SK-N-SH (cell line): ENCODE results near the gene NFATC3. TPM values are rescaled to one million over a fixed set of nuclear protein-coding genes. Genes with fewer than 3 reads are reported as not detected.

ENCODE experiments used
- CTCF ChIA-PET: fragments of 300-600, 350-600 bp; formaldehyde crosslinking; extraction: SDS; loops from one replicate; lab custom pipeline; 2021; lab: Yijun Ruan, JAX
- POLR2A ChIA-PET: fragments of 350-600 bp; sonication (Branson Sonifier 250); formaldehyde crosslinking; extraction: SDS; loops from one replicate; lab custom pipeline; 2020; ENCODE audit warnings: antibody characterized with exemption, inconsistent platforms; lab: Yijun Ruan, JAX
- DNase-seq: peaks from one replicate; pipeline ENCODE4 v3.0.0; 2012
- H2AFZ ChIP-seq: fragments of 200-600 bp; sonication (generic); 2 replicates; pipeline ENCODE4 v1.8.1; 2016; ENCODE audit warnings: antibody characterized with exemption, mild to moderate bottlenecking, low read depth
- H3F3A ChIP-seq: fragments of 200-600 bp; sonication (generic); replicated peaks from 2 replicates; pipeline ENCODE3; 2016; ENCODE audit warnings: antibody characterized with exemption, mild to moderate bottlenecking; ENCODE audit not compliant: insufficient read depth
- H3K27ac ChIP-seq, 2 experiments: fragments of 200-500 bp in 1 of 2; fragments of 200-600 bp in 1 of 2; sonication (Bioruptor generic) in 1 of 2; sonication (generic), shearing (Covaris generic) in 1 of 2; 2 replicates each; pipeline versions ENCODE4 v1.5.1 to v1.6.1; 2014 to 2016; ENCODE audit warnings: low read depth in 2 of 2, inconsistent platforms in 1 of 2, low read length in 1 of 2, mild to moderate bottlenecking in 1 of 2, mixed read lengths in 1 of 2
- H3K27me3 ChIP-seq: fragments of 200-600 bp; sonication (generic), shearing (Covaris generic); 2 replicates; pipeline ENCODE4 v1.6.1; 2016; ENCODE audit warnings: mixed run types; ENCODE audit not compliant: insufficient read depth
- H3K36me3 ChIP-seq, 2 experiments: fragments of 200-500 bp in 1 of 2; fragments of 200-600 bp in 1 of 2; sonication (Bioruptor generic) in 1 of 2; sonication (generic) in 1 of 2; replicated peaks in 1 of 2; 2 replicates each; pipeline versions ENCODE3 to v1.5.1; 2014 to 2016; ENCODE audit warnings: low read length in 1 of 2, mild to moderate bottlenecking in 1 of 2; ENCODE audit not compliant: insufficient read depth in 2 of 2, control insufficient read depth in 1 of 2
- H3K4me1 ChIP-seq, 2 experiments: fragments of 200-500 bp in 1 of 2; fragments of 200-600 bp in 1 of 2; sonication (Bioruptor generic) in 1 of 2; sonication (generic), shearing (Covaris generic) in 1 of 2; 2 replicates each; pipeline versions ENCODE4 v1.5.1 to v1.6.1; 2014 to 2016; ENCODE audit warnings: low read depth in 1 of 2, low read length in 1 of 2, mixed run types in 1 of 2; ENCODE audit not compliant: insufficient read depth in 2 of 2, control insufficient read depth in 1 of 2
- H3K4me2 ChIP-seq: fragments of 200-600 bp; sonication (generic), shearing (Covaris generic); 2 replicates; pipeline ENCODE4 v1.6.1; 2017; ENCODE audit warnings: mixed run types
- H3K4me3 ChIP-seq, 2 experiments: fragments of 200-500 bp in 1 of 2; fragments of 200-600 bp in 1 of 2; sonication (Bioruptor generic) in 1 of 2; sonication (generic), shearing (Covaris generic) in 1 of 2; 2 replicates each; pipeline versions ENCODE4 v1.5.1 to v1.8.1; 2014 to 2016; ENCODE audit warnings: low read depth in 2 of 2, inconsistent platforms in 1 of 2, low read length in 1 of 2, mild to moderate bottlenecking in 1 of 2, mixed read lengths in 1 of 2, moderate library complexity in 1 of 2
- H3K79me2 ChIP-seq: fragments of 200-600 bp; sonication (generic); 2 replicates; pipeline ENCODE4 v1.8.1; 2017; ENCODE audit warnings: mild to moderate bottlenecking; ENCODE audit not compliant: insufficient read depth
- H3K9ac ChIP-seq: fragments of 200-600 bp; sonication (generic); 2 replicates; pipeline ENCODE4 v1.6.1; 2017; ENCODE audit warnings: mixed run types
- H3K9me2 ChIP-seq: fragments of 200-600 bp; sonication (generic); 2 replicates; pipeline ENCODE4 v1.6.1; 2017; ENCODE audit warnings: mixed run types
- H3K9me3 ChIP-seq: fragments of 200-600 bp; sonication (generic); 2 replicates; pipeline ENCODE4 v1.6.1; 2017; ENCODE audit warnings: mixed run types, mild to moderate bottlenecking, moderate library complexity
- H4K20me1 ChIP-seq: fragments of 200-600 bp; sonication (generic); 2 replicates; pipeline ENCODE4 v1.6.1; 2017; ENCODE audit warnings: mild to moderate bottlenecking, mixed run types; ENCODE audit not compliant: insufficient read depth
- EP300 ChIP-seq, 2 experiments: IDR thresholded peaks; 2 replicates each; pipeline versions ENCODE4 v1.4.0 to v1.6.1; 2012; ENCODE audit warnings: borderline replicate concordance in 1 of 2, low read depth in 1 of 2, low read length in 1 of 2
- FOSL2 ChIP-seq: IDR thresholded peaks from 2 replicates; pipeline ENCODE4 v1.4.0; 2012; ENCODE audit warnings: low read depth, mild to moderate bottlenecking, moderate library complexity, borderline replicate concordance
- FOXJ3 ChIP-seq: sonication (generic); formaldehyde crosslinking; IDR thresholded peaks from 2 replicates; pipeline ENCODE4 v1.5.1; 2020; ENCODE audit warnings: mild to moderate bottlenecking, missing genetic modification reagents
- FOXM1 ChIP-seq: IDR thresholded peaks from 2 replicates; pipeline ENCODE4 v1.4.0; 2012; ENCODE audit warnings: low read depth, mild to moderate bottlenecking
- MXI1 ChIP-seq: IDR thresholded peaks from 2 replicates; pipeline ENCODE4 v1.6.1; 2012; ENCODE audit warnings: mild to moderate bottlenecking, low read depth, low read length, improper control_type of control experiment
- NFIC ChIP-seq: IDR thresholded peaks from 2 replicates; pipeline ENCODE4 v1.4.0; 2012; ENCODE audit warnings: borderline replicate concordance
- NRF1 ChIP-seq: IDR thresholded peaks from 2 replicates; pipeline ENCODE4 v1.6.1; 2012; ENCODE audit warnings: low read depth, mild to moderate bottlenecking, low read length
- PBX3 ChIP-seq: IDR thresholded peaks from 2 replicates; pipeline ENCODE4; 2012
- POLR2AphosphoS5 ChIP-seq: IDR thresholded peaks from 2 replicates; pipeline ENCODE4 v1.6.1; 2012; ENCODE audit warnings: low read depth, low read length
- TAF1 ChIP-seq: IDR thresholded peaks from 2 replicates; pipeline ENCODE4 v1.6.1; 2012; ENCODE audit warnings: low read depth, mild to moderate bottlenecking, low read length, moderate library complexity, borderline replicate concordance
- TEAD4 ChIP-seq: IDR thresholded peaks from 2 replicates; pipeline ENCODE4 v1.4.0; 2012; ENCODE audit warnings: mild to moderate bottlenecking, borderline replicate concordance; ENCODE audit not compliant: insufficient read depth
- YY1 ChIP-seq: IDR thresholded peaks from 2 replicates; pipeline ENCODE4 v1.4.0; 2012; ENCODE audit warnings: low read depth, mild to moderate bottlenecking
- ZBTB33 ChIP-seq: IDR thresholded peaks from 2 replicates; pipeline ENCODE4 v1.4.0; 2012; ENCODE audit warnings: low read depth, borderline replicate concordance
- WGBS: methylation state at CpG from one replicate; pipeline ENCODE4 v1.1.6; 2017; ENCODE audit warnings: low lambda C conversion rate; 5-methylcytosine and 5-hydroxymethylcytosine counted together
- polyA plus RNA-seq, 3 experiments: library from polyadenylated mRNA; depleted of rRNA; stranded (reverse); fragments of >200 nt; gene quantifications; 2 replicates each; pipeline ENCODE4 v1.2.3, GENCODE V29; 2012
- TF ChIP-seq, protein P1 (sequence below): IDR thresholded peaks from 2 replicates; pipeline ENCODE4 v1.4.0; 2012; ENCODE audit warnings: low read depth
- TF ChIP-seq, protein P2 (sequence below): IDR thresholded peaks from 2 replicates; pipeline ENCODE4 v1.4.0; 2012; ENCODE audit warnings: low read depth, borderline replicate concordance

Gene NFATC3
- polyA plus RNA-seq, 1 of the 3 experiments (the other 2 are of a cell fraction), result 5.7 TPM

GRCh38 chr16:68087688-68088087 is 2.5 kb downstream of the NFATC3 start:
- 75% methylated on average over 2 of the region's 2 CpGs for WGBS
- Histone ChIP-seq H3K4me2 (peak overlapping the region; percentile 88; the same call in 1 of the 2 replicates), H4K20me1 (peaks cover 12% of the 10 kb centered on the region), H3K9me2 (no peaks in the 10 kb centered on the region), H3K27ac (peak overlapping the region in 1 of 2 experiments; percentile 83; a peak in 1 of 4 replicates), H3K27me3 (no peaks in the 10 kb centered on the region), H3K9ac (peak overlapping the region; percentile 85; the same call in 1 of the 2 replicates), H3K4me3 (peak overlapping the region in 1 of 2 experiments; percentile 78; a peak in 2 of 4 replicates), H3K4me1 (peaks cover 18 to 27% of the 10 kb centered on the region in 2 experiments), H2AFZ (no peak overlapping the region), H3K36me3 (no peaks in the 10 kb centered on the region), H3K79me2 (peaks cover 70% of the 10 kb centered on the region), H3F3A (peaks cover 31% of the 10 kb centered on the region), H3K9me3 (no peaks in the 10 kb centered on the region)
- no peak for DNase-seq
- ChIA-PET POLR2A (no interaction called here), CTCF (interaction anchor here (1.1 to 3.3 kb wide), 3 partner anchors 141 to 241 kb away, joined by 3 to 14 read pairs (median 5); no protein-coding TSS in a partner anchor)
- TF ChIP-seq EP300 (IDR thresholded peaks at IDR 0.05; ENCODE audit: borderline replicate concordance in 1 of 2, low read depth in 1 of 2, low read length in 1 of 2) (no peak), YY1 (no peak), PBX3 (no peak), TEAD4 (no peak), NRF1 (no peak), FOSL2 (no peak), ZBTB33 (no peak), POLR2AphosphoS5 (no peak), NFIC (no peak), MXI1 (no peak), FOXJ3 (CRISPR knock-in tag) (no peak), TAF1 (no peak), FOXM1 (no peak)
- TF ChIP-seq, protein P1, sequence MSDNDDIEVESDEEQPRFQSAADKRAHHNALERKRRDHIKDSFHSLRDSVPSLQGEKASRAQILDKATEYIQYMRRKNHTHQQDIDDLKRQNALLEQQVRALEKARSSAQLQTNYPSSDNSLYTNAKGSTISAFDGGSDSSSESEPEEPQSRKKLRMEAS, result no peak
- TF ChIP-seq, protein P2, sequence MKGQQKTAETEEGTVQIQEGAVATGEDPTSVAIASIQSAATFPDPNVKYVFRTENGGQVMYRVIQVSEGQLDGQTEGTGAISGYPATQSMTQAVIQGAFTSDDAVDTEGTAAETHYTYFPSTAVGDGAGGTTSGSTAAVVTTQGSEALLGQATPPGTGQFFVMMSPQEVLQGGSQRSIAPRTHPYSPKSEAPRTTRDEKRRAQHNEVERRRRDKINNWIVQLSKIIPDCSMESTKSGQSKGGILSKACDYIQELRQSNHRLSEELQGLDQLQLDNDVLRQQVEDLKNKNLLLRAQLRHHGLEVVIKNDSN, result no peak
